Prostate gland (tissue), 2 donors: ENCODE data around the gene AKT1S1. TPM values are rescaled to one million over a fixed set of nuclear protein-coding genes. Genes with fewer than 3 reads are reported as not detected.

Experiments
- DNase-seq: peaks from one replicate; pipeline ENCODE4 v3.0.0-alpha.2; 2019; ENCODE audit warnings: low spot score
- H3K27ac ChIP-seq, 2 donors: fragments of 200-600 bp; sonication (generic); 2 replicates each; pipeline ENCODE4 v1.5.1; 2017 to 2019
- H3K27me3 ChIP-seq: fragments of 200-600 bp; sonication (generic); replicated peaks from 2 replicates; pipeline ENCODE4 v1.5.1; 2019; ENCODE audit not compliant: insufficient read depth
- H3K36me3 ChIP-seq, 2 donors: fragments of 200-600 bp; sonication (generic); 1 replicate in 1 of 2; 2 replicates in 1 of 2; pipeline versions ENCODE4 v1.5.1 to v1.8.1; 2017 to 2019
- H3K4me1 ChIP-seq: fragments of 200-600 bp; sonication (generic); replicated peaks from 2 replicates; pipeline ENCODE4 v1.5.1; 2019
- H3K4me3 ChIP-seq, 2 donors: fragments of 200-600 bp; sonication (generic); 2 replicates each; pipeline ENCODE4 v1.5.1; 2017 to 2019
- H3K9me3 ChIP-seq: fragments of 200-600 bp; sonication (generic); 2 replicates; pipeline ENCODE4 v1.5.1; 2017
- CTCF ChIP-seq, 4 experiments: fragments of 200-600 bp in 2 of 4; fragments of 450-650 bp in 2 of 4; sonication (generic) in 2 of 4; IDR thresholded peaks; 1 replicate in 3 of 4; 2 replicates in 1 of 4; pipeline ENCODE4 v1.5.1; 2016 to 2019; ENCODE audit warnings: antibody characterized with exemption in 4 of 4, mild to moderate bottlenecking in 2 of 4, moderate library complexity in 2 of 4
- POLR2A ChIP-seq: fragments of 450-650 bp; IDR thresholded peaks from one replicate; pipeline ENCODE4 v1.6.1; 2016; ENCODE audit warnings: antibody characterized with exemption, mild to moderate bottlenecking
- POLR2AphosphoS5 ChIP-seq: sonication (generic); formaldehyde crosslinking; IDR thresholded peaks from one replicate; pipeline ENCODE4 v1.6.1; 2017; ENCODE audit warnings: antibody characterized with exemption
- WGBS: methylation state at CpG from one replicate; pipeline ENCODE4 v1.1.5; 2018; 5-methylcytosine and 5-hydroxymethylcytosine counted together
- intact Hi-C: fragments of 100-400 bp; cut with DNase I; formaldehyde crosslinking; loops from one replicate; pipeline ENCODE4 v1.14.2; 2022
- total RNA-seq, 2 donors: library from RNA; depleted of rRNA; stranded (reverse); fragments of >200 nt; gene quantifications; one replicate each; pipeline ENCODE4 v1.1.0, GENCODE V29; 2016

Gene AKT1S1
- total RNA-seq, 2 donors from 2014 or later = 27.6 to 30.2 TPM

DNA sequence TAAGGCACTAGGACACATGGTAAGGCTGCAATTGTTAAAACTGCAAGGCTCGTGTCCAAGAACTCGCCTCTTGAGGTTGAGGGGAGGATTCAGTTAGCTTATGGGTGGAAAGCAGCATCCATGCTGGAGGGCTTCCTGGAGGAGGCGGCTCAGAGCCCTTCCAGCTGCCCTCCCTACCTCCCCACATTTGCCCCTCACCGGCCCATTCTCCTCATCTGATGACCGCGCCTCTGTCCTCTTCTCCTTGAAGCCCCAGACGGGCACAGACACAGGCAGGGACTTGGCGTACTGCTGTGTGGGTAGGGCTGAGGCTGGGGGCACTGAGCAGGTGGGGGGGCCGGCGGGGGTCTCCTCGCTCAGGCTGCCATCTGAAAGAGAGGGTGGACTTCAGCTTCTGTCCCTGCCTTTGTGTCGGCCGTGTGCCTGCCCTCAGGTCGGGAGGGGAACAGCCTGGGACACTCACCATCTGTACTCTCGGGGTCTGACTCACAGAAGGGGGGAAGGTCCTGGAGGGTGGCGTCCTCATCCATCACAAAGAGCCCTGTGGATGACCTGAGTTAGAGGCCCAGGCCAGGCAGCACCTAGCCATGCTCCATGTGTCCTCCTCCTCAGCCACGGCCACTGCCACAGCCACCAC is 5.7 kb downstream of the AKT1S1 start:
- WGBS = 85% methylated on average over 17 of the region's 17 CpGs
- Histone ChIP-seq H3K27ac (no peak overlapping the region), H3K27me3 (no peaks in the 10 kb centered on the region), H3K4me3 (no peak overlapping the region), H3K36me3 (no peaks in the 10 kb centered on the region), H3K9me3 (no peaks in the 10 kb centered on the region), H3K4me1 (peaks cover 8% of the 10 kb centered on the region)
- no peak for TF ChIP-seq CTCF (IDR thresholded peaks at IDR 0.05)
- no peak for TF ChIP-seq POLR2AphosphoS5
- no peak for TF ChIP-seq POLR2A
- DNase-seq = no peak
- intact Hi-C loops = no loop called here

GRCh38 chr19:49870309-49870901 is 6.8 kb downstream of the AKT1S1 start:
- 67% methylated on average over 15 of the region's 15 CpGs for WGBS
- Histone ChIP-seq H3K4me3 (peak overlapping the region; percentile 42 to 45), H3K36me3 (no peaks in the 10 kb centered on the region), H3K27me3 (no peaks in the 10 kb centered on the region), H3K27ac (peak overlapping the region; percentile 91 to 92), H3K9me3 (no peaks in the 10 kb centered on the region), H3K4me1 (peaks cover 8% of the 10 kb centered on the region)
- TF ChIP-seq CTCF (IDR thresholded peaks at IDR 0.05) (no peak), POLR2A (no peak), POLR2AphosphoS5 (no peak)
- intact Hi-C loops = no loop called here
- DNase-seq = no peak

DNA sequence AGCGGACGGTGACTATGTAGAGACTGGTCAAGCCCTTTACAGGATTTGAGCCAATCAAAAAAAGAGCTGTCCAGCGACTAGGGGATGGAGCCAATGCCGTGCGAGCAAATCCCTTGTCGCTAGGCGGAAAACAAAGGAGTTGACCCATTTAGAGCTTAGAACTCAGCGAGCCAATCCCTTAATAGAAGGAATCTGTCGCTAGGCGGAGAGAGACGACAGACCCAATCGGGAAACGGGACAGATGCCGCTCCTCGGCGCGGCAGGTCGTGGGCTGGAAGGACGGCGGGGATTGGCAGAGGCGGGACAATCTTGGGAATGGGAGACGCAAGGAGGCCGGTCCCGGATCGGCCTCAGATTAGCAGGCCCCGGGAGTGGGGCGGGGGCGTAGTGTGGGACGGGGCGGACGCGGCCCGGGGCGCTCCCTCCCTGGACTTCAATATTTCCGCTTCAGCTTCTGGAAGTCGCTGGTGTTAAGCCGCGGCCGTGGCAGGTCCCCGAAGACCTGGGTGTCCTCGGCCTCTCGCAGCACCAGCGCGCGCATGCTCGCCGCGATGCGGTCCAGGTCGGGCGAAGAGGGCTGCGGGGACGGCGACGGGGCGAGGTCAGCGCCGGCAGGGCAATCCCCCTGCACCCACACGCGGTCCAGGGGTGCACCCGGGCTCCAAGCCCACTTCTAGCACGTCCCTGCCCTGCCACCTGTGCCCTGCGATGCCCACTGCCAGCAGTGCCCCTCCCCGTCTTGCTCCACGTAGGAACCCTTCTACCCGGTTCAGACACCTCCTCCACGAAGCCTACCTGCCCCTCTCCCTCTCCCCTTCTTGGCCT is 7.5 kb downstream of the AKT1S1 start:
- Histone ChIP-seq H3K36me3 (no peaks in the 10 kb centered on the region), H3K4me3 (peak overlapping the region; percentile 42 to 45), H3K27me3 (no peaks in the 10 kb centered on the region), H3K4me1 (peaks cover 9% of the 10 kb centered on the region), H3K27ac (peak overlapping the region; percentile 91 to 92), H3K9me3 (no peaks in the 10 kb centered on the region)
- intact Hi-C loops = no loop called here
- WGBS = 2% methylated on average over 66 of the region's 67 CpGs
- DNase-seq = peak; percentile 99
- TF ChIP-seq CTCF (IDR thresholded peaks at IDR 0.05) (peak in 3 of 4 experiments; percentile 25 to 87 (median 43)), POLR2A (peak; percentile 81), POLR2AphosphoS5 (peak; percentile 98)

DNA sequence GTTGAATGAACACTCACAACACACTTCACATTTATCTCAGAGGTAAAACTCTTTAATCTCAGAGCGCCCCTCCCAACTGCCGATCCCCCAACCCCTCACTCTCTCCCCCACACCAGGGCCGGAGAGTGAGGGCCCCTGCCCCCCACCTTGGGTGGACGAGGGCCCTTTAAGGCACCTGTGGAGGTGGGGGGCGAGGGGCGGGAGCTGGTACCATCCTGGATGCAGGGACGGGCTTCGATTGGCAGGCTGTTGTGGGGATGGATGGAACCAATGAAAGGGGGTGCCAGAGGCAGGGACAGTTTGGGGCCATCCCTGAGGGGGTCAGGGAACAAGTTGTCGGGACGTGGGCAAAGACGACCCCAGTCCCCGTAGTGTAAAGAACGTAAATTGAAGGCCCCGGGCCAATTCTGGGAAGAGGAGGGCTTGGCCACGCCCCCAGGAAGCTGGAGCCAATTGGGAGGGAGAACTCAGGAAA is 8.1 kb downstream of the AKT1S1 start:
- TF ChIP-seq POLR2AphosphoS5 = no peak
- TF ChIP-seq CTCF (IDR thresholded peaks at IDR 0.05) = no peak
- no peak for TF ChIP-seq POLR2A
- peak overlapping the region; percentile 90 to 91 for H3K27ac ChIP-seq
- 3% methylated on average over 15 of the region's 15 CpGs for WGBS
- H3K27me3 ChIP-seq = no peaks in the 10 kb centered on the region
- H3K36me3 ChIP-seq = peaks cover 0 to 1% of the 10 kb centered on the region in 2 donors
- no peak for DNase-seq
- intact Hi-C loops = no loop called here
- H3K9me3 ChIP-seq = no peaks in the 10 kb centered on the region
- H3K4me3 ChIP-seq = peak overlapping the region; percentile 20 to 27
- H3K4me1 ChIP-seq = peaks cover 9% of the 10 kb centered on the region
